Ishikawa (cell line): ENCODE results near the gene A4GALT.

Source experiments
- CEBPB ChIP-seq: IDR thresholded peaks from 2 replicates; pipeline ENCODE4 v1.6.1; 2012
- CREB1 ChIP-seq: IDR thresholded peaks from 2 replicates; pipeline ENCODE4 v1.6.1; 2012; ENCODE audit warnings: low read depth
- EP300 ChIP-seq: IDR thresholded peaks from 2 replicates; pipeline ENCODE4 v1.6.1; 2012; ENCODE audit warnings: borderline replicate concordance
- MAX ChIP-seq: IDR thresholded peaks from 2 replicates; pipeline ENCODE4 v1.6.1; 2012
- REST ChIP-seq: IDR thresholded peaks from 2 replicates; pipeline ENCODE4 v1.6.1; 2012; ENCODE audit warnings: low read depth, mild to moderate bottlenecking
- TCF12 ChIP-seq: IDR thresholded peaks from 2 replicates; pipeline ENCODE4 v1.6.1; 2012; ENCODE audit warnings: low read depth
- TEAD4 ChIP-seq: IDR thresholded peaks from 2 replicates; pipeline ENCODE4 v1.6.1; 2012
- ZBTB7A ChIP-seq: IDR thresholded peaks from 2 replicates; pipeline ENCODE4 v1.6.1; 2012; ENCODE audit warnings: low read depth

GRCh38 chr22:42747701-42748513, 27.2 kb upstream of the A4GALT start:
- TF ChIP-seq TCF12 (no peak), CEBPB (no peak), MAX (no peak), REST (no peak), TEAD4 (no peak), EP300 (no peak), CREB1 (no peak), ZBTB7A (no peak)
